ENCODE measurements around the gene DIPK2B.

DNA sequence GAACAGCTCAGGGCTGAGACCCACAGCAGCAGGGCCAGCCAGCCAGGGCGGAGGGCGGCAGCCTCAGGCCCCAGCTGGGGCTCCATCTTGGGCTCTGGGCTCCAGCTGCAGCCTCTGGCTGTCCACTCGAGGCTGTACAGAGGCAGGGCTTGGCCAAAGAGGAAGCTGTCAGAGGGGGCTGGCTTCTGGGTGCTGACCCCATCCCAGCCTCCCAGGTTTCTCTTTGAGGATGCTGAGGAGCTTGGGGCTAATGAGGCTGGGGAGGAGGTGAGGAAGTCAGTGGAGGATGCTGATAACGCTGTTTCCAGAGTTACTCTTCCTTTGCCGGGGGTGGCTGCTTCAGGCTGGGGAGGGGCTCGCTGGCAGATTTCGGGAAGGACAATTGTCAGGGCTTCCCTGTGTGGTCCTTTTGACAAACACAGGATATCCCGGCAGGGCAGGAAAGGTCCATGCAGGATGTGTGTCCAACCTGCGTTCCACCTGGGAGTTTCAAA is at the start of gene DIPK2B:
- TF ChIP-seq, protein P1, sequence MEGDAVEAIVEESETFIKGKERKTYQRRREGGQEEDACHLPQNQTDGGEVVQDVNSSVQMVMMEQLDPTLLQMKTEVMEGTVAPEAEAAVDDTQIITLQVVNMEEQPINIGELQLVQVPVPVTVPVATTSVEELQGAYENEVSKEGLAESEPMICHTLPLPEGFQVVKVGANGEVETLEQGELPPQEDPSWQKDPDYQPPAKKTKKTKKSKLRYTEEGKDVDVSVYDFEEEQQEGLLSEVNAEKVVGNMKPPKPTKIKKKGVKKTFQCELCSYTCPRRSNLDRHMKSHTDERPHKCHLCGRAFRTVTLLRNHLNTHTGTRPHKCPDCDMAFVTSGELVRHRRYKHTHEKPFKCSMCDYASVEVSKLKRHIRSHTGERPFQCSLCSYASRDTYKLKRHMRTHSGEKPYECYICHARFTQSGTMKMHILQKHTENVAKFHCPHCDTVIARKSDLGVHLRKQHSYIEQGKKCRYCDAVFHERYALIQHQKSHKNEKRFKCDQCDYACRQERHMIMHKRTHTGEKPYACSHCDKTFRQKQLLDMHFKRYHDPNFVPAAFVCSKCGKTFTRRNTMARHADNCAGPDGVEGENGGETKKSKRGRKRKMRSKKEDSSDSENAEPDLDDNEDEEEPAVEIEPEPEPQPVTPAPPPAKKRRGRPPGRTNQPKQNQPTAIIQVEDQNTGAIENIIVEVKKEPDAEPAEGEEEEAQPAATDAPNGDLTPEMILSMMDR (conservative IDR thresholded peaks at IDR 0.05; ENCODE audit: low read length) = no peak
- TF ChIP-seq EZH2phosphoT487 (IDR thresholded peaks at IDR 0.05; ENCODE audit: borderline replicate concordance) = no peak
